Endothelial cell of umbilical vein (primary cell): ENCODE data around the gene KIAA2012. TPM values are rescaled to one million over a fixed set of nuclear protein-coding genes. Genes with fewer than 3 reads are reported as not detected.

ENCODE experiments used
- BruUV-seq: library from RNA; stranded (reverse); fragments of 400-500 nt; replicated peaks from 2 replicates; lab custom pipeline; 2021; lab: Mats Ljungman, UMichigan
- CTCF ChIA-PET: fragments of 300-600, 350-600 bp; sonication (Branson Sonifier 250); formaldehyde crosslinking; loops from one replicate; lab custom pipeline; 2021; ENCODE audit warnings: antibody characterized with exemption, inconsistent platforms; lab: Charles Lee
- POLR2A ChIA-PET: fragments of 300-600, 350-600 bp; sonication (Branson Sonifier 250); formaldehyde crosslinking; loops from one replicate; lab custom pipeline; 2021; ENCODE audit warnings: antibody characterized with exemption, inconsistent platforms; lab: Charles Lee
- DNase-seq: peaks from one replicate; pipeline ENCODE4 v3.0.0-alpha.2; 2011; ENCODE audit warnings: low read depth, low spot score
- FAIRE-seq: peaks from 2 replicates; lab custom pipeline; 2011; peaks lifted over from hg19 to GRCh38; lab: Jason Lieb, UNC
- H2AFZ ChIP-seq: 2 replicates; pipeline ENCODE4 v1.6.0; 2012; ENCODE audit warnings: low read depth, low read length, control low read depth, inconsistent platforms
- H3K27ac ChIP-seq: 2 replicates; pipeline ENCODE4 v1.5.1; 2011; ENCODE audit warnings: low read depth, mild to moderate bottlenecking, control low read depth, low read length, moderate library complexity; ENCODE audit not compliant: insufficient read depth
- H3K27me3 ChIP-seq, 2 experiments: 2 replicates each; pipeline versions ENCODE4 v1.6.0 to v1.6.1; 2011; ENCODE audit warnings: low read length in 2 of 2, mixed read lengths in 1 of 2; ENCODE audit not compliant: control insufficient read depth in 2 of 2, insufficient read depth in 2 of 2
- H3K36me3 ChIP-seq, 2 experiments: 2 replicates in 1 of 2; 3 replicates in 1 of 2; pipeline ENCODE4 v1.5.1; 2011; ENCODE audit warnings: low read length in 2 of 2, mild to moderate bottlenecking in 1 of 2, moderate library complexity in 1 of 2; ENCODE audit not compliant: control insufficient read depth in 2 of 2, insufficient read depth in 2 of 2; ENCODE audit errors: extremely low read depth in 1 of 2
- H3K4me1 ChIP-seq: 3 replicates; pipeline ENCODE4 v1.5.1; 2011; ENCODE audit warnings: mild to moderate bottlenecking, low read length; ENCODE audit not compliant: control insufficient read depth, insufficient read depth; ENCODE audit errors: extremely low read depth
- H3K4me2 ChIP-seq: 2 replicates; pipeline ENCODE4 v1.6.1; 2011; ENCODE audit warnings: low read length, control low read depth, mixed read lengths; ENCODE audit not compliant: insufficient read depth
- H3K4me3 ChIP-seq, 3 experiments: fragments of 200-600 bp in 1 of 3; sonication (generic), shearing (Covaris generic) in 1 of 3; replicated peaks in 1 of 3; 2 replicates each; pipeline ENCODE4 v1.5.1; 2011 to 2016; ENCODE audit warnings: control low read depth in 3 of 3, low read length in 3 of 3, mild to moderate bottlenecking in 2 of 3, inconsistent platforms in 1 of 3, low read depth in 1 of 3, moderate library complexity in 1 of 3; ENCODE audit not compliant: insufficient read depth in 1 of 3
- H3K79me2 ChIP-seq: 2 replicates; pipeline ENCODE4 v1.6.0; 2012; ENCODE audit warnings: low read length, inconsistent platforms; ENCODE audit not compliant: control insufficient read depth, insufficient read depth
- H3K9ac ChIP-seq: replicated peaks from 2 replicates; pipeline ENCODE3; 2011; ENCODE audit warnings: low read length, control low read depth; ENCODE audit not compliant: insufficient read depth; ENCODE audit errors: extremely low read depth
- H3K9me1 ChIP-seq: replicated peaks from 3 replicates; pipeline ENCODE4 v1.6.0; 2011; ENCODE audit warnings: mild to moderate bottlenecking, low read length; ENCODE audit not compliant: control insufficient read depth, insufficient read depth; ENCODE audit errors: extremely low read depth
- H3K9me3 ChIP-seq: replicated peaks from 2 replicates; pipeline ENCODE4 v1.5.1; 2012; ENCODE audit warnings: low read length, inconsistent platforms; ENCODE audit not compliant: control insufficient read depth, insufficient read depth
- H4K20me1 ChIP-seq: replicated peaks from 2 replicates; pipeline ENCODE3; 2011; ENCODE audit warnings: mild to moderate bottlenecking, low read length; ENCODE audit not compliant: control insufficient read depth, insufficient read depth; ENCODE audit errors: extremely low read depth
- EZH2 ChIP-seq: IDR thresholded peaks from 2 replicates; pipeline ENCODE4 v1.6.1; 2012; ENCODE audit warnings: borderline replicate concordance, low read depth, mild to moderate bottlenecking, moderate library complexity, low read length, inconsistent platforms; ENCODE audit not compliant: severe bottlenecking
- FOS ChIP-seq: IDR thresholded peaks from 2 replicates; pipeline ENCODE4 v1.6.1; 2011; ENCODE audit warnings: mild to moderate bottlenecking, low read length, moderate library complexity, borderline replicate concordance; ENCODE audit not compliant: insufficient read depth
- GATA2 ChIP-seq: IDR thresholded peaks from 2 replicates; pipeline ENCODE4 v1.7.0; 2011; ENCODE audit warnings: low read depth, mild to moderate bottlenecking, moderate library complexity, mixed read lengths, low read length; ENCODE audit not compliant: insufficient read length, insufficient read depth
- JUN ChIP-seq: IDR thresholded peaks from 2 replicates; pipeline ENCODE4 v1.6.1; 2011; ENCODE audit warnings: borderline replicate concordance, low read depth; ENCODE audit not compliant: insufficient read length, insufficient read depth
- MYC ChIP-seq: IDR thresholded peaks from one replicate; pipeline ENCODE4 v1.6.1; 2011; ENCODE audit warnings: mild to moderate bottlenecking, low read depth, low read length
- POLR2A ChIP-seq: IDR thresholded peaks from 2 replicates; pipeline ENCODE4 v1.6.1; 2012; ENCODE audit warnings: low read depth, mild to moderate bottlenecking, control low read depth, low read length
- POLR2AphosphoS5 ChIP-seq: IDR thresholded peaks from 2 replicates; pipeline ENCODE4 v1.6.1; 2012; ENCODE audit warnings: low read depth, mild to moderate bottlenecking, control low read depth, low read length, moderate library complexity; ENCODE audit not compliant: insufficient read depth
- dilution Hi-C: fragments of 300-500 bp; cut with MboI; formaldehyde crosslinking; loops from one replicate; pipeline ENCODE4 v1.15.0; 2019; ENCODE audit warnings: low sequenced_read_pairs; ENCODE audit not compliant: extremely low pct_ligation_motif_present
- intact Hi-C: fragments of 100-400 bp; cut with micrococcal nuclease; formaldehyde crosslinking; loops from one replicate; pipeline ENCODE4 v1.10.0; 2022
- polyA plus RNA-seq, 4 experiments: library from polyadenylated mRNA; depleted of rRNA in 3 of 4; stranded (reverse) in 3 of 4; unstranded in 1 of 4; fragments of >200 nt; gene quantifications; 2 replicates each; pipeline versions ENCODE4 v1.2.1 to v1.2.3, GENCODE V29; 2011 to 2012; ENCODE audit warnings: missing spikeins in 1 of 4
- total RNA-seq: library from RNA; stranded (reverse); gene quantifications from 2 replicates; pipeline ENCODE4 v1.2.3, GENCODE V29; 2021
- TF ChIP-seq, protein P1 (sequence below): IDR thresholded peaks from 2 replicates; pipeline ENCODE4 v1.6.1; 2011; ENCODE audit not compliant: insufficient read depth, insufficient read length
- TF ChIP-seq, protein P2 (sequence below), 2 donors: IDR thresholded peaks; 1 replicate in 1 of 2; 2 replicates in 1 of 2; pipeline ENCODE4 v1.5.1; 2011; ENCODE audit warnings: low read length in 2 of 2, mild to moderate bottlenecking in 2 of 2, moderate library complexity in 2 of 2, control low read depth in 1 of 2, inconsistent platforms in 1 of 2, low read depth in 1 of 2; ENCODE audit not compliant: insufficient read depth in 1 of 2; ENCODE audit errors: extremely low read depth in 1 of 2

KIAA2012 gene
- total and polyA plus RNA-seq, 2 donors (not counting 3 experiments of a cell fraction or from before 2014, with no cell fraction given) = not detected

DNA sequence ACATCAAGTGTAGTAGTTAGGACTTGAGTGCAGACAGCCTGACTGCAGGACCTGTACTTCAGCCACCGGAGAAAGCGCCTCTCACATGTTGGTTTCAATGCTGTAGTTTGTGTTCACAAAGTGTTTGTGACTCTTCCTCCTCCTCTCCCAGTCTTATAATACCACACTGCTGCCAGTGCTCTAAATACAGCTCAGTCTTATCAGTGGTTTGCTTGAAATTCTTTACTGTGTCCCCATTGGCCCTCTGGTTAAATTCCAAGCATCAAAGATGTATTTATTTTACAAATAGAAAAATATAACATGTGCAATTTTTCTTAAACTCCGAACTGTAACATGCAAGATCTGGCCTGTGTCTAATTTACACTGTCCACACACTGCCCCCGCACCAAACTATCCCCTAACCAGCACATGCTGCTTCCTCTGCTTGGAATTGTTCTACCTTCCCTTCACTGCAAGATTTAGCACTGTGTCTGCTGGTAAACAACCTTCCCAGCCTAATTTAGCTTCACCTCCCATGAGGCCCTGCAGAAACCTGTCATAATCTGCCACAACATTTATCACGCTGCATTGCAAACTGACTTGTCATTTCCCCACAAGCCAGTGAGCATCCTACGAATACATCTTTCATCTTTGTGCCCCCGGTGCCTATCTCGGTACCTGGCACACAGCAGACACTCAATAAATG is 88.2 kb downstream of the KIAA2012 start:
- ChIA-PET CTCF (interaction anchor here (4.1 kb wide), 1 partner anchor 17 kb away, joined by 15 read pairs; no protein-coding TSS in a partner anchor), POLR2A (no interaction called here)
- Histone ChIP-seq H3K4me3 (no peak overlapping the region), H3K79me2 (no peaks in the 10 kb centered on the region), H3K36me3 (no peaks in the 10 kb centered on the region), H3K4me2 (no peak overlapping the region), H2AFZ (no peak overlapping the region), H3K27me3 (peaks cover 0 to 5% of the 10 kb centered on the region in 2 experiments), H3K4me1 (no peaks in the 10 kb centered on the region), H3K9me3 (no peaks in the 10 kb centered on the region), H3K9me1 (no peaks in the 10 kb centered on the region), H3K27ac (no peak overlapping the region), H3K9ac (no peak overlapping the region), H4K20me1 (no peaks in the 10 kb centered on the region)
- no peak for FAIRE-seq
- intact Hi-C loops (no loop called here), dilution Hi-C loops (no loop called here)
- DNase-seq = no peak
- BruUV-seq = no TSS peak
- TF ChIP-seq POLR2AphosphoS5 (no peak), FOS (no peak), POLR2A (no peak), GATA2 (no peak), MYC (no peak), EZH2 (no peak), JUN (no peak)
- TF ChIP-seq, protein P1, sequence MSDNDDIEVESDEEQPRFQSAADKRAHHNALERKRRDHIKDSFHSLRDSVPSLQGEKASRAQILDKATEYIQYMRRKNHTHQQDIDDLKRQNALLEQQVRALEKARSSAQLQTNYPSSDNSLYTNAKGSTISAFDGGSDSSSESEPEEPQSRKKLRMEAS = no peak
- TF ChIP-seq, protein P2, sequence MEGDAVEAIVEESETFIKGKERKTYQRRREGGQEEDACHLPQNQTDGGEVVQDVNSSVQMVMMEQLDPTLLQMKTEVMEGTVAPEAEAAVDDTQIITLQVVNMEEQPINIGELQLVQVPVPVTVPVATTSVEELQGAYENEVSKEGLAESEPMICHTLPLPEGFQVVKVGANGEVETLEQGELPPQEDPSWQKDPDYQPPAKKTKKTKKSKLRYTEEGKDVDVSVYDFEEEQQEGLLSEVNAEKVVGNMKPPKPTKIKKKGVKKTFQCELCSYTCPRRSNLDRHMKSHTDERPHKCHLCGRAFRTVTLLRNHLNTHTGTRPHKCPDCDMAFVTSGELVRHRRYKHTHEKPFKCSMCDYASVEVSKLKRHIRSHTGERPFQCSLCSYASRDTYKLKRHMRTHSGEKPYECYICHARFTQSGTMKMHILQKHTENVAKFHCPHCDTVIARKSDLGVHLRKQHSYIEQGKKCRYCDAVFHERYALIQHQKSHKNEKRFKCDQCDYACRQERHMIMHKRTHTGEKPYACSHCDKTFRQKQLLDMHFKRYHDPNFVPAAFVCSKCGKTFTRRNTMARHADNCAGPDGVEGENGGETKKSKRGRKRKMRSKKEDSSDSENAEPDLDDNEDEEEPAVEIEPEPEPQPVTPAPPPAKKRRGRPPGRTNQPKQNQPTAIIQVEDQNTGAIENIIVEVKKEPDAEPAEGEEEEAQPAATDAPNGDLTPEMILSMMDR (IDR thresholded peaks at IDR 0.05; ENCODE audit: extremely low read depth in 1 of 2, insufficient read depth in 1 of 2, low read depth in 1 of 2, low read length in 2 of 2) = no peak
